ENCODE results near the gene TMEM242.

DNA sequence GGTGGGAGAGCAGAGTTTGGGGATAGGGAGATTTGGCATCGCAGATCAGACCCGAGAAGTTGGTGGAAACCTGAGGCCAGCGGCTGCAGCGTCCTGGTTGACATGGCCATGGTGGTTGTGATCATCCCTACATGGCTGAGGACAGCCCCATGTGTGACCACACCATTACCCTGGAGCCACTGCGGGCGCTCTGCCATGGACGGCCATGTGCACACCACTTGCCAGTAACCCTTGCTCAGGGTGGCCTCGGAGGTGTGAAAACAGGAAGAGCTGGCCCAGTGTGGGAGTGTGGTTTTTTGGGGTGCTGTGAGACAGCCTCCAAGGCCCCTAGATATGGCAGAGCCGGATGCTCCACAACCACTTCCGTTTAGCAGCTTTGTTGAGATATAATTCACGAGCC lies 64.4 kb downstream of the TMEM242 start:
- no peak for TF ChIP-seq SMC3 (IDR thresholded peaks at IDR 0.05)
- TF ChIP-seq JUNB (IDR thresholded peaks at IDR 0.05): no peak
- TF ChIP-seq, protein P1, sequence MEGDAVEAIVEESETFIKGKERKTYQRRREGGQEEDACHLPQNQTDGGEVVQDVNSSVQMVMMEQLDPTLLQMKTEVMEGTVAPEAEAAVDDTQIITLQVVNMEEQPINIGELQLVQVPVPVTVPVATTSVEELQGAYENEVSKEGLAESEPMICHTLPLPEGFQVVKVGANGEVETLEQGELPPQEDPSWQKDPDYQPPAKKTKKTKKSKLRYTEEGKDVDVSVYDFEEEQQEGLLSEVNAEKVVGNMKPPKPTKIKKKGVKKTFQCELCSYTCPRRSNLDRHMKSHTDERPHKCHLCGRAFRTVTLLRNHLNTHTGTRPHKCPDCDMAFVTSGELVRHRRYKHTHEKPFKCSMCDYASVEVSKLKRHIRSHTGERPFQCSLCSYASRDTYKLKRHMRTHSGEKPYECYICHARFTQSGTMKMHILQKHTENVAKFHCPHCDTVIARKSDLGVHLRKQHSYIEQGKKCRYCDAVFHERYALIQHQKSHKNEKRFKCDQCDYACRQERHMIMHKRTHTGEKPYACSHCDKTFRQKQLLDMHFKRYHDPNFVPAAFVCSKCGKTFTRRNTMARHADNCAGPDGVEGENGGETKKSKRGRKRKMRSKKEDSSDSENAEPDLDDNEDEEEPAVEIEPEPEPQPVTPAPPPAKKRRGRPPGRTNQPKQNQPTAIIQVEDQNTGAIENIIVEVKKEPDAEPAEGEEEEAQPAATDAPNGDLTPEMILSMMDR (IDR thresholded peaks at IDR 0.05): no peak
- no peak for TF ChIP-seq POLR2A (IDR thresholded peaks at IDR 0.05; ENCODE audit: low read length)
- no peak for TF ChIP-seq CEBPB (IDR thresholded peaks at IDR 0.05)
- no peak for TF ChIP-seq EP300 (IDR thresholded peaks at IDR 0.05)
- TF ChIP-seq, protein P2, sequence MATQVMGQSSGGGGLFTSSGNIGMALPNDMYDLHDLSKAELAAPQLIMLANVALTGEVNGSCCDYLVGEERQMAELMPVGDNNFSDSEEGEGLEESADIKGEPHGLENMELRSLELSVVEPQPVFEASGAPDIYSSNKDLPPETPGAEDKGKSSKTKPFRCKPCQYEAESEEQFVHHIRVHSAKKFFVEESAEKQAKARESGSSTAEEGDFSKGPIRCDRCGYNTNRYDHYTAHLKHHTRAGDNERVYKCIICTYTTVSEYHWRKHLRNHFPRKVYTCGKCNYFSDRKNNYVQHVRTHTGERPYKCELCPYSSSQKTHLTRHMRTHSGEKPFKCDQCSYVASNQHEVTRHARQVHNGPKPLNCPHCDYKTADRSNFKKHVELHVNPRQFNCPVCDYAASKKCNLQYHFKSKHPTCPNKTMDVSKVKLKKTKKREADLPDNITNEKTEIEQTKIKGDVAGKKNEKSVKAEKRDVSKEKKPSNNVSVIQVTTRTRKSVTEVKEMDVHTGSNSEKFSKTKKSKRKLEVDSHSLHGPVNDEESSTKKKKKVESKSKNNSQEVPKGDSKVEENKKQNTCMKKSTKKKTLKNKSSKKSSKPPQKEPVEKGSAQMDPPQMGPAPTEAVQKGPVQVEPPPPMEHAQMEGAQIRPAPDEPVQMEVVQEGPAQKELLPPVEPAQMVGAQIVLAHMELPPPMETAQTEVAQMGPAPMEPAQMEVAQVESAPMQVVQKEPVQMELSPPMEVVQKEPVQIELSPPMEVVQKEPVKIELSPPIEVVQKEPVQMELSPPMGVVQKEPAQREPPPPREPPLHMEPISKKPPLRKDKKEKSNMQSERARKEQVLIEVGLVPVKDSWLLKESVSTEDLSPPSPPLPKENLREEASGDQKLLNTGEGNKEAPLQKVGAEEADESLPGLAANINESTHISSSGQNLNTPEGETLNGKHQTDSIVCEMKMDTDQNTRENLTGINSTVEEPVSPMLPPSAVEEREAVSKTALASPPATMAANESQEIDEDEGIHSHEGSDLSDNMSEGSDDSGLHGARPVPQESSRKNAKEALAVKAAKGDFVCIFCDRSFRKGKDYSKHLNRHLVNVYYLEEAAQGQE (IDR thresholded peaks at IDR 0.05): no peak
- no peak for TF ChIP-seq POLR2AphosphoS2 (conservative IDR thresholded peaks at IDR 0.05; ENCODE audit: low read length)
- TF ChIP-seq BHLHE40 (IDR thresholded peaks at IDR 0.05; ENCODE audit: low read depth, low read length): no peak
- TF ChIP-seq MYC (IDR thresholded peaks at IDR 0.05; ENCODE audit: borderline replicate concordance, low read length): no peak
- no peak for TF ChIP-seq HOXA7 (CRISPR knock-in tag; IDR thresholded peaks at IDR 0.05)
- TF ChIP-seq SREBF2 (IDR thresholded peaks at IDR 0.05): no peak

Measured in A549 (cell line).